Loucy (cell line): ENCODE results near the gene LZTFL1.

Experiments used
- CTCF ChIP-seq: fragments of 200-600 bp; sonication (generic); conservative IDR thresholded peaks from 2 replicates; pipeline ENCODE4 v1.5.1; 2014; ENCODE audit warnings: mild to moderate bottlenecking, antibody characterized with exemption, low read length
- EZH2phosphoT487 ChIP-seq: fragments of 200-600 bp; IDR thresholded peaks from 2 replicates; pipeline ENCODE4 v1.6.1; 2018; ENCODE audit warnings: antibody characterized with exemption, mild to moderate bottlenecking, moderate library complexity, borderline replicate concordance

- TF ChIP-seq CTCF, result no peak
- TF ChIP-seq EZH2phosphoT487, result no peak
Observed at GRCh38 chr3:45880725-45881077, 38.8 kb upstream of the LZTFL1 start.
